ENCODE data around the gene TMSB10.

DNA sequence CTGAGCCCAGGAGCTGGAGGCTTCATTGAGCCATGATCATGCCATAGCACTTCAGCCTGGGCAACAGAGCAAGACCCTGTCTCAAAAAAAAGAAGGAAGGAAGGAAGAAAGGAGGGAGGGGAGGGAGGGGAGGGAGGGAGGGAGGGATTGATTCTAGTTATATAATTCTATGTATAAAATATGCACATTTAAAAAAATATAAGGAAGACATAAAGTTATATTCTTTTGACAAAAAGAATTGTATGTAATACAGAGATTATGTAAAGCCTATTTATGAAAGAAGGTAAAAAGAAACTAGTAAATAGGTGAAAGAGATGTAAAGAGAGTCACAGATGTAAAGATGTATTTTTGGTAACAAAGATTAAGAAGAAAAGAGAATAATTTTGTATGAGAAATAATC is 17.6 kb downstream of the TMSB10 start:
- TF ChIP-seq EZH2phosphoT487 (conservative IDR thresholded peaks at IDR 0.05; ENCODE audit: low read length) = no peak
- TF ChIP-seq, protein P1, sequence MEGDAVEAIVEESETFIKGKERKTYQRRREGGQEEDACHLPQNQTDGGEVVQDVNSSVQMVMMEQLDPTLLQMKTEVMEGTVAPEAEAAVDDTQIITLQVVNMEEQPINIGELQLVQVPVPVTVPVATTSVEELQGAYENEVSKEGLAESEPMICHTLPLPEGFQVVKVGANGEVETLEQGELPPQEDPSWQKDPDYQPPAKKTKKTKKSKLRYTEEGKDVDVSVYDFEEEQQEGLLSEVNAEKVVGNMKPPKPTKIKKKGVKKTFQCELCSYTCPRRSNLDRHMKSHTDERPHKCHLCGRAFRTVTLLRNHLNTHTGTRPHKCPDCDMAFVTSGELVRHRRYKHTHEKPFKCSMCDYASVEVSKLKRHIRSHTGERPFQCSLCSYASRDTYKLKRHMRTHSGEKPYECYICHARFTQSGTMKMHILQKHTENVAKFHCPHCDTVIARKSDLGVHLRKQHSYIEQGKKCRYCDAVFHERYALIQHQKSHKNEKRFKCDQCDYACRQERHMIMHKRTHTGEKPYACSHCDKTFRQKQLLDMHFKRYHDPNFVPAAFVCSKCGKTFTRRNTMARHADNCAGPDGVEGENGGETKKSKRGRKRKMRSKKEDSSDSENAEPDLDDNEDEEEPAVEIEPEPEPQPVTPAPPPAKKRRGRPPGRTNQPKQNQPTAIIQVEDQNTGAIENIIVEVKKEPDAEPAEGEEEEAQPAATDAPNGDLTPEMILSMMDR (IDR thresholded peaks at IDR 0.05; ENCODE audit: insufficient read depth, low read length, poor library complexity, severe bottlenecking) = no peak
